ENCODE results near the gene TNK1.

- TF ChIP-seq CTCF (IDR thresholded peaks at IDR 0.05) (no peak), POLR2AphosphoS5 (IDR thresholded peaks at IDR 0.05) (no peak)
These were observed 3.0 kb downstream of the TNK1 start for GRCh38 chr17:7383742-7384488.

Data from upper lobe of left lung (tissue), 4 donors.